ENCODE results near the gene ARMH2.
"Not testable (repeated sequence)": the region's sequence is repeated elsewhere in the genome, so short reads cannot be mapped to it uniquely, and the experiment has no call there.

Gene ARMH2

DNA sequence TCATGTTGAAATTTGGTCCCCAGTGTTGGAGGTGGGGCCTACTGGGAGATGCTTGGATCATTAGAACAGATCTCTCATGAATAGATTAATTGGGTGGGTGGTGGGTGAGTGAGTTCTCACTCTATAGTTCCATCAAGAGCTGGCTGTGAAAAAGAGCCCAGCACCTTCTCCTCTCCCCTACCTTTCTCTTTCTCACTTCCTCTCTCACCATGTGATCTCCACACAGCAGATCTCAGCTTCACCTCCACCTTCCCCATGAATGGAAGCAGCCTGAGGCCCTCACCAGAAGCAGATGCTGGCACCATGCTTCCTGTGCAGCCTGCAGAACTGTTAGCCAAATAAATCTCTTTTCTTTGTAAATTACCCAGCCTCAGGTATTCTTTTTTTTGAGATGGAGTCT lies 36.9 kb downstream of the ARMH2 start:
- no peak for DNase-seq

- DNase-seq, result peak; percentile 34
Observed at GRCh38 chr6:24761193-24761835, 37.4 kb downstream of the ARMH2 start.

- no peak for DNase-seq
Observed at GRCh38 chr6:24760210-24760609, 38.5 kb downstream of the ARMH2 start.

GRCh38 chr6:24759718-24760117 lies 39.0 kb downstream of the ARMH2 start:
- no peak for DNase-seq

DNA sequence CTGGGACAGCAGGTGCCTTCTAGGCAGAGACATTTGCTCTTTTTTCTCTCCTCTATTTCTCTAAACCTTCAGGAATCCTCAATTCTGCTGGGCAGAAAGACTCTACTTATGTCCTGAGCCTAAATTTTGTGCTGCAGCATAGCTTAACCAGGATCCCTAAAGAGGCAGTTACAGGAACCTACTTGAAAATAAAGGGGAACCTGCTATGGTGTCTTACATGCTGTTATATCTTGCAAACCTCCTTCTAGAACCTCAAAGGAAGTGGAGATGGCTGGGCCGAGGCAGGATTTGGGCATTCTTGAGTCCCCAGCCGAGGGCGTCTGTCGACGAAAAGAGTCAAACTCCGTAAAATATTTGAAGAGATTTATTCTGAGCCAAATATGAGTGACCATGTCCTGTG lies 41.1 kb downstream of the ARMH2 start:
- no peak for DNase-seq

DNA sequence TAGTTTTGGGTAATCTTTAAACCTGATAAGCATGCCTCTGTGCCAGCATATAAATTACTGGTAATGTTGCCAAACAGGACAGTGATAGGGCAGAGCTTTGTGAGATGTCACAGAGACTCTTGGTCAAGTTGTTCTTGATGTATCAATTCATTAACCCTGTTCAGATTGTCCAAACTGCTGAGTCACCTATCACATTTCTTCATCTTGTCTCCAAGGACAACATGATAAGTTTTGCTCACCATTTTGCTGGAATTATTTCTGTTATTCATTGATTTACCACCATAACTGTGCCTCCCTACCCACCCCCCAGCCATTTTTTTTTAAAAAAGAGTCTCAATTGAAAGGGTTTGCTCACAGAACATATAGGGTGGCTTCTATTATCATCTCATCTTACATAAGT lies 43.4 kb downstream of the ARMH2 start:
- no peak for DNase-seq

DNA sequence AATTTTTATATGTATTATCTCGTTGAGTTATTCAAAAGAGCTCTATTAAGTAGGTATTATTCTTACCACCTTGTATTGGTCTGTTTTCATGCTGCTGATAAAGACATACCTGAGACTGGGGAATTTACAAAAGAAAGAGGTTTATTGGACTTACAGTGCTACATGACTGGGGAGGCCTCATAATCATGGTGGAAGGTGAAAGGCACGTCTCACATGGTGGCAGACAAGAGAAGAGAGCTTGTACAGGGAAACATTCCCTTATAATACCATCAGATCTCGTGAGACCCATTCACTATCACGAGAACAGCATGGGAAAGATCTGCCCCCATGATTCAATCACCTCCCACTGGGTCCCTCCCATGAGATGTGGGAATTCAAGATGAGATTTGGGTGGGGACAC lies 44.3 kb downstream of the ARMH2 start:
- DNase-seq, result not testable (repeated sequence)

DNA sequence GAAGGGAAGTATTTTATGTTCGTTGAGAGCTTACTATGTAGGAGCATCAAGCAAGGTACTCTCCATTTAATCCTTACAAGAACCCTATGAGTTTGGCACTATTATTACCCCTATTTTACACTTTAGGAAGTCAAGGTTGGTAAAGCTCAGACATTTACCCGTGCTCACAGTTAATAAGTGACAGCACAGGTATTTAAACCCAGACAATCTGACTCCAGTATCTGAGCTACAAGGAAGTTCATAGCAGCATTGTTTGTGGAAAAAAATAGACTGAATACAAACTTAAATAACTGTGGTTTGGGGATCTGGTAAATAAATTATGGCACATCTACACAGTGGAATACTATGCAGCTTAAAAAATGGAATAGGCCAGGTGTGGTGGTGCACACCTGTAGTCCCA lies 45.2 kb downstream of the ARMH2 start:
- no peak for DNase-seq

GRCh38 chr6:24752917-24753492 lies 45.7 kb downstream of the ARMH2 start:
- no peak for DNase-seq

GRCh38 chr6:24752503-24752902 lies 46.2 kb downstream of the ARMH2 start:
- DNase-seq, result no peak

GRCh38 chr6:24750878-24751277 lies 47.8 kb downstream of the ARMH2 start:
- not testable (repeated sequence) for DNase-seq

DNA sequence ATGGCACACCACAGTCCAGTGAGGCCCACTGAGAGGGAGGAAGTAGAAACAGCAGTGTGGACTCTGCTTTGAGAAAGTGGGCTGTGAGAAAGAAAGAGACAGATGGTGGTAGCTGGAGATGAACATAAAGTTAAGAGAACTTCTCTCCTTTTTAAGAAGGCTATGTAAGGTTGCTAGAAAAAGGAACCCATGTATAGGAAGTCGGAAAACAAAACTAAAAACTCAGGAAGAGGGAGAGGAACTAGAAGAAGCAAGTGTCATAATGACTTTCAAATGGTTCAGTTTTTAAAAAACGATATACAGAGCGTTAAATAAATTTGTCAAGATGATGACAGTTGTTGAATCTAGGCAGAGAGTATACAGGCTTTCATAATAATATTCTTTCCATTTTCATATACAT lies 49.4 kb downstream of the ARMH2 start:
- DNase-seq, result no peak

Data from stimulated activated CD8-positive, alpha-beta memory T cell treated with anti-CD3 and anti-CD28 coated beads, Interleukin-4, amount 100 ng/mL, for 48 hours (primary cell).